Measurements from ENCODE around the gene EXOC6.

- TF ChIP-seq, protein P1, sequence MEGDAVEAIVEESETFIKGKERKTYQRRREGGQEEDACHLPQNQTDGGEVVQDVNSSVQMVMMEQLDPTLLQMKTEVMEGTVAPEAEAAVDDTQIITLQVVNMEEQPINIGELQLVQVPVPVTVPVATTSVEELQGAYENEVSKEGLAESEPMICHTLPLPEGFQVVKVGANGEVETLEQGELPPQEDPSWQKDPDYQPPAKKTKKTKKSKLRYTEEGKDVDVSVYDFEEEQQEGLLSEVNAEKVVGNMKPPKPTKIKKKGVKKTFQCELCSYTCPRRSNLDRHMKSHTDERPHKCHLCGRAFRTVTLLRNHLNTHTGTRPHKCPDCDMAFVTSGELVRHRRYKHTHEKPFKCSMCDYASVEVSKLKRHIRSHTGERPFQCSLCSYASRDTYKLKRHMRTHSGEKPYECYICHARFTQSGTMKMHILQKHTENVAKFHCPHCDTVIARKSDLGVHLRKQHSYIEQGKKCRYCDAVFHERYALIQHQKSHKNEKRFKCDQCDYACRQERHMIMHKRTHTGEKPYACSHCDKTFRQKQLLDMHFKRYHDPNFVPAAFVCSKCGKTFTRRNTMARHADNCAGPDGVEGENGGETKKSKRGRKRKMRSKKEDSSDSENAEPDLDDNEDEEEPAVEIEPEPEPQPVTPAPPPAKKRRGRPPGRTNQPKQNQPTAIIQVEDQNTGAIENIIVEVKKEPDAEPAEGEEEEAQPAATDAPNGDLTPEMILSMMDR (IDR thresholded peaks at IDR 0.05) = no peak
- TF ChIP-seq ZFX (IDR thresholded peaks at IDR 0.05; ENCODE audit: borderline replicate concordance) = no peak
These were observed 182.1 kb downstream of the EXOC6 start for GRCh38 chr10:93030409-93030808.

All from 22Rv1 (cell line).